C4-2B (cell line): ENCODE measurements around the gene MBNL1.

Experiments
- H3K27ac ChIP-seq: fragments of 450-650 bp; 2 replicates; pipeline ENCODE4 v1.5.1; 2017
- ZFX ChIP-seq: fragments of 450-650 bp; IDR thresholded peaks from 2 replicates; pipeline ENCODE4 v1.6.1; 2017
- TF ChIP-seq, protein P1 (sequence below): fragments of 450-650 bp; conservative IDR thresholded peaks from 2 replicates; pipeline ENCODE4 v1.5.1; 2017; ENCODE audit warnings: mild to moderate bottlenecking

MBNL1 gene

GRCh38 chr3:152305075-152305474, 36.3 kb downstream of the MBNL1 start:
- no peak for TF ChIP-seq ZFX
- TF ChIP-seq, protein P1, sequence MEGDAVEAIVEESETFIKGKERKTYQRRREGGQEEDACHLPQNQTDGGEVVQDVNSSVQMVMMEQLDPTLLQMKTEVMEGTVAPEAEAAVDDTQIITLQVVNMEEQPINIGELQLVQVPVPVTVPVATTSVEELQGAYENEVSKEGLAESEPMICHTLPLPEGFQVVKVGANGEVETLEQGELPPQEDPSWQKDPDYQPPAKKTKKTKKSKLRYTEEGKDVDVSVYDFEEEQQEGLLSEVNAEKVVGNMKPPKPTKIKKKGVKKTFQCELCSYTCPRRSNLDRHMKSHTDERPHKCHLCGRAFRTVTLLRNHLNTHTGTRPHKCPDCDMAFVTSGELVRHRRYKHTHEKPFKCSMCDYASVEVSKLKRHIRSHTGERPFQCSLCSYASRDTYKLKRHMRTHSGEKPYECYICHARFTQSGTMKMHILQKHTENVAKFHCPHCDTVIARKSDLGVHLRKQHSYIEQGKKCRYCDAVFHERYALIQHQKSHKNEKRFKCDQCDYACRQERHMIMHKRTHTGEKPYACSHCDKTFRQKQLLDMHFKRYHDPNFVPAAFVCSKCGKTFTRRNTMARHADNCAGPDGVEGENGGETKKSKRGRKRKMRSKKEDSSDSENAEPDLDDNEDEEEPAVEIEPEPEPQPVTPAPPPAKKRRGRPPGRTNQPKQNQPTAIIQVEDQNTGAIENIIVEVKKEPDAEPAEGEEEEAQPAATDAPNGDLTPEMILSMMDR: no peak
- no peak overlapping the region for H3K27ac ChIP-seq

DNA sequence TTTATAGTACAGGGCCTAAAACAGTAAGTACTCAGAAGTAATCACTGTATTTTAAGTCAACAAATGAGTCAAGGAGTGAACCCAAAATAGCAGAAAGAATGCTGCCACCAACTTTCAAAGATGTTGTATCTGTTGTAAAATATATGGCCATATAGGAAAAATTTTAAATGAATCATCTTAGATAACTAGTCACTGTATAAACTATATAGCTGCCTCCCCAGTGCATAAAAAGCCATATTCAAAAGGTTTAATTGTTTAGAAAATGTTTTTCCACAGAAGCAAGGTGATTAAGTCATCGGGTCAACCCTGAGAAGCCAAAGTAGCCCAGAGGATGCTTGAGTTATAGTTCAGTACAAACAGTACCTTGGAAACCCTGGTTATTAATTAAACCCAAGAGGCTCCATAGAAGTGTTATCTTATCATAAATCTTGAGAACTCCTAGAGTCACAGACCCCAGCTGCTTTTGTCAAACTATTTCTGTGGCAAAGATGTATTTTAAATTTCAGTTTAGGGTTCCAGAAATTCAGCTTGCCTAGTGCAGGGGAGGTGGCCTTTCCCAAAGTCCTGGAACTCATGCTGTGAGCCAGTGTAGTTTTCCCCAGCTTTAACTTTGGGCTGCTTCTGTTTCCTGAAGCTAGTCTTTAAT, 39.2 kb downstream of the MBNL1 start:
- TF ChIP-seq ZFX: no peak
- TF ChIP-seq, protein P1: no peak

GRCh38 chr3:152308475-152308844, 39.7 kb downstream of the MBNL1 start:
- TF ChIP-seq ZFX: no peak
- TF ChIP-seq, protein P1: no peak
- H3K27ac ChIP-seq: no peak overlapping the region

More for the DNA sequence above, 39.2 kb downstream of the MBNL1 start:
- H3K27ac ChIP-seq: no peak overlapping the region

DNA sequence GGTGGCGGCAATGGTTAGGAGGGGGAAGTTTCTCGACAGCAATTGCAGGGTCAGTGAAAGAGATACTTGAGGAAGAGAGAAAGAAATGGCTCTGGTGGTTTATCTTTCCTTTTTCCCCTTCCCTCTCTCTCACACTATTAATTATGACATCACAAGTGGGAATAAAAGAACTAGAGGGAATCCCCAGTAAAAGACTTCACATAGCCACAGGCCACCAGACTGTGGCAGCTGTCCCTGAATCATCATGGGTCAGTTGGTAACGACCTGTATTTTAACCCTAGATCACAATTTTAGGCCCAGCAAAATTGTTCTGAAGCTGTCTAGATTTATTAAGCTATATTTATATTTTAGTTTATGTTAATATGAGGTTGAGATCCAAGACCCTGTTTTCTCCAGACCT, 40.3 kb downstream of the MBNL1 start:
- TF ChIP-seq, protein P1: no peak
- TF ChIP-seq ZFX: no peak
- H3K27ac ChIP-seq: no peak overlapping the region

GRCh38 chr3:152309535-152310307, 41.0 kb downstream of the MBNL1 start:
- TF ChIP-seq ZFX: no peak
- TF ChIP-seq, protein P1: no peak
- no peak overlapping the region for H3K27ac ChIP-seq

DNA sequence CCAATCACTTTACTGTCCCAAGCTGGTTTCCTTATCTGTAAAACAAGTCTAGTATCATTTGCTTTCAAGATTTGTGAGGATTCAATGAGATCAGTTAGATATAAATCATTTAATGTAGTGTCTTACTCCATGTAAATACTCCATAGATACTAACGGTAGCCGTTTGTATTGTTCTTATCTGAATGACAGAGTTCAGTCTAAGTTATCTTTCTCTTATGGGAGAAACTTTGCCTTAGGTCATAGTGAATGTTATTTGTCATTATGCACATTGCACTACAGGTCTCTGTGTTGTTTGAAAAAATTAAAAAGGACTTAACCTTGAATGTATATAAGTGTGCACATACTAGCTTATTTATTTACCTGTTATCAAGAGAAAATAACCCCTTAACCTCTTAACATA, 44.7 kb downstream of the MBNL1 start:
- H3K27ac ChIP-seq: no peak overlapping the region
- TF ChIP-seq, protein P1: no peak
- TF ChIP-seq ZFX: no peak

DNA sequence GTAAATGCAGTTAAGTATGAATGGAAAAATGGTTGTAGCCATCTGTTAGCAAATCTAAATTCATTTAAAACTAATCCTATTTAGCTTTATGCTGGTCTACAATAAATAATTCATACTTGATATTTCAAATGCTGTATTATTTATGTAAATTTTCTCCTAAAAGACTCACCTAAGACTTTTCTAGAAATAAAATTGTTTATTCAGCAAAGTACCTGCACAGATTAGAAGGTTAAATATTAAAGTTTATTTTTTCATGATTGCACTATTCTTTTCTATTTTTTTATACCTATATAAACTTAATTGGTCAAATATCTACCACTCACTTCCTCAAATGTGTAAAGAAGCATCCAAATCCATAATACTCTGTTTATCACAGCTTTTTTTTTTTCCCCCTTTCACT, 45.2 kb downstream of the MBNL1 start:
- no peak overlapping the region for H3K27ac ChIP-seq
- TF ChIP-seq, protein P1: no peak
- TF ChIP-seq ZFX: no peak
